VCaP (cell line): Measurements from ENCODE around the gene DDX24.

Experiments
- H3K27ac ChIP-seq: fragments of 450-650 bp; 2 replicates; pipeline ENCODE4 v1.5.1; 2017
- TF ChIP-seq, protein P1 (sequence below): fragments of 450-650 bp; conservative IDR thresholded peaks from 2 replicates; pipeline ENCODE4 v1.5.1; 2017; ENCODE audit warnings: mild to moderate bottlenecking, moderate library complexity

DDX24 gene

DNA sequence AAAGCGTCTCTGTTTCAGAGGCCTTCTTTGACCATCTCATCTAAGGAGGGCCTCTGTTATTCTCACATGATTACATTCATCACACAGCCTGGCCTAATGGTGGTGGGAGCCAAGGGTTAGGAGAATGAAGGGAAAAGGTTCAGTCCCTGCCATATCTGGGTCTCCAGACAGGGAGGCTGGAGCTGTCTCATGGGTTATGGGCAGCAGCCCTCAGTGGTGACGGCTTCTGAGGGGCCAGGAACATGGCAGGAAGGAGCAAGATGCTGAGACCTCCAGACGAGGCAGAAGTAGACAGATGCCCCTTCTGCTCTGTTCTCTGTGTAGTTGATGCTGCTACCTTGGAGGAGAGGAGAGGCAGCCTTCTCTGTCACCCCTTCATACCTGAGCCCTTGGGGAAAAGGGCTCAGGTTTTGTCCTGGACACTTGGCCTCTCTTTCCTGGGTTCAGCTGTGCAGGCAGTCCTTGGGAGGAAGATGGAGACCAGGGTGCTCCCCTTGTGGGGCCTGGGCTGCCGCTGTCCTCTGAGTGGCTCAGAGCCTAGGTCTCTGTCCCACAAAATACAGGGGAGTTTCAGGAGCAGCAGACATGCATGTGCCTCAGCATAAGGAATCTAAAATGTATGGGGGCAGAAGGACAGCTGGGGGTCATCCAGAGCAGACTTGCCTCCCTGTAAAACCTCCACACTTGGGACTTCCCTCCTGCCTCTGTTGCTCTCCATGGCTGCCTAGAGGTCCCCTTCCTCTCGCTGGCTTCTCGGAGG is 44.8 kb upstream of the DDX24 start:
- H3K27ac ChIP-seq, result no peak overlapping the region
- TF ChIP-seq, protein P1, sequence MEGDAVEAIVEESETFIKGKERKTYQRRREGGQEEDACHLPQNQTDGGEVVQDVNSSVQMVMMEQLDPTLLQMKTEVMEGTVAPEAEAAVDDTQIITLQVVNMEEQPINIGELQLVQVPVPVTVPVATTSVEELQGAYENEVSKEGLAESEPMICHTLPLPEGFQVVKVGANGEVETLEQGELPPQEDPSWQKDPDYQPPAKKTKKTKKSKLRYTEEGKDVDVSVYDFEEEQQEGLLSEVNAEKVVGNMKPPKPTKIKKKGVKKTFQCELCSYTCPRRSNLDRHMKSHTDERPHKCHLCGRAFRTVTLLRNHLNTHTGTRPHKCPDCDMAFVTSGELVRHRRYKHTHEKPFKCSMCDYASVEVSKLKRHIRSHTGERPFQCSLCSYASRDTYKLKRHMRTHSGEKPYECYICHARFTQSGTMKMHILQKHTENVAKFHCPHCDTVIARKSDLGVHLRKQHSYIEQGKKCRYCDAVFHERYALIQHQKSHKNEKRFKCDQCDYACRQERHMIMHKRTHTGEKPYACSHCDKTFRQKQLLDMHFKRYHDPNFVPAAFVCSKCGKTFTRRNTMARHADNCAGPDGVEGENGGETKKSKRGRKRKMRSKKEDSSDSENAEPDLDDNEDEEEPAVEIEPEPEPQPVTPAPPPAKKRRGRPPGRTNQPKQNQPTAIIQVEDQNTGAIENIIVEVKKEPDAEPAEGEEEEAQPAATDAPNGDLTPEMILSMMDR, result no peak

DNA sequence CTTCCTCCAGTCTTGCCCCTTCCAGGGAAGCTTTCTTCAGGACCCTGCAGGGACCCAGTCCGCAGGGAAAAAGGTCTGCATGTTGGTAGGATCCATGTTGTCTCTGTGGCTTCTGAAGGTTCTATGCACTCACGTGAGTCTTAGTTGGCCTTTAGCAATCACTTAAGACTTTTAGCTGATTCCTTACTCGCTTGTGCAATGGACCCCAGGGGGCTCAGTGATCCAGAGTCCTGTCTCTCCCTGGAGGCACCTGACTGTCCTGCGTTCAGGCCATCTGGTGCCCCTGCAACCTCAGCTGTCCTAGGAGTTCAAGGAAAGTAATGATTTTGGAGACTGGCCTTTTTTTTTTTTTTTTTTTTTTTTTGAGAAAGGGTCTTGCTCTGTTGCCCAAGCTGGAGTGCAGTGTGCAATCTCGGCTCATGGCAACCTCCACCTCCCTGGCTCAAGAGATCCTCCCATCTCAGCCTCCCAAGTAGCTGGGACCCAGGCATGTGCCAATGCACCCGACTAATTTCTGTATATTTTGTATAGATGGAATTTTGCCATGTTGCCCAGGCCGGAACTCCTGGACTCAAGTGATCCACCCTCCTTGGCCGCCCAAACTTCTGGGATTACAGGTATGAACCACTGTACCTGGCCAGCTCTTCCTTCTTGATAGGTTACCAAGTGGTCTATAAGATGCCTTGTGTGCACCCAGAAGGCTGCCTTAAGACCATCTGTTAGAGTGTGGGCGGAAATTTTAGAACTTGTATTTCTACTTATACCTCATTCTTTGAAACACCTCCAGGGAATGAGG is 43.8 kb upstream of the DDX24 start:
- TF ChIP-seq, protein P1, result no peak
- no peak overlapping the region for H3K27ac ChIP-seq

DNA sequence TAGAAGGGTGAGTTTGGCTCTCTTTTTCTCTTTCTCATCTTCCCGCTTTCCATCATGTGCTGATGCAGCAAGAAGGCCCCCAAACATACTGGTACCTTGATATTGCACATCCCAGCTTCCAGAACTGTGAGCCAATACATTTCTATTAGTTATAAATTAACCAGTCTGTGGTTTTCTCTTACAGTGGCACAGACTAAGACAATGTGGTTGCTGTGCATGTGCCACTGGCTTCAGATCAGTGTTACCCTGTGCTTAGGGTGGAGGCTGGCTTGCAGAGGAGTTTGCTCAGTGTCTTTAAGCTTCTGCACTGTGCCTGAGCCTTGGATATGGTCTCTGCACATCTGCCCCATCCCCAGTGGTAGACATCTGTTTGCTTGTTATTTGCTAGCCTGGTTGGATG is 42.9 kb upstream of the DDX24 start:
- no peak overlapping the region for H3K27ac ChIP-seq
- TF ChIP-seq, protein P1, result no peak

DNA sequence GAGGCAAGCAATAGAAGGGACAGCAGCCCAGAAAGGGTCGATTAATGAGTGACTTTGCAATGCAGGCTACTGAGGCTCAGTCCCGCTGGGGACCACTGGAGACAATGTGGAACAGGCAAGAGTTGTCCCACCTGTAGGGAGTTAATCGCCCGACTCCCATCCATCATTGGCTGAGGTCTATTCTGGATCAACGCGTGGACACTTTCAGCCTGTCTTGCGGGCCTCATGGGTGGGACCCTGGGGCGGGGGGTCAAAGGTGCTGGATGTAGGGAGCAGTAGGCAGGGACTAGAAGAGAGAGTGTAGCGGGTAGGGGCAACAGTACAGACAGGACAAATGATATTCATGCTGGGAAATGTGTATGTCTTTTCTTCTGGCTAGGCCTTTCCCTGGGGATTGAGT is 42.3 kb upstream of the DDX24 start:
- H3K27ac ChIP-seq, result no peak overlapping the region
- TF ChIP-seq, protein P1, result no peak

DNA sequence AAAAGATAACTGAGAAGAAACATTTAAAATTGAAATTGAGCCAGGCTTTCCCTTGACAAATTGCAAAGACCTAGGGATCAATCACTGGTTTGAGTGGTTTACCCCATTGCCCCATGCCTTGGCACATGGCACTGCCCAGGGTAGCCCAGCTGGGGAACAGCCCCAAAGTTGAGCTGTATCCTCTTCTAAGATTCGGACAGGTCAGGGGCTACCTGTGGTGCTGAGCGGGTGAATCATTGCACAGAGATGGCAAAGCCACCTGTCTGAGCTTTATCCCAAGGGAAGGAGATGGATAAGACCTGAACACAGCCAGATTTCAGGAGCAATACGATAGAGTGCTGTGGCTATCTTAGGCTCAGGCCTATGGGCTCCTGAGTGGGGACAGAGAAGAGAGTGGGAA is 41.4 kb upstream of the DDX24 start:
- no peak overlapping the region for H3K27ac ChIP-seq

DNA sequence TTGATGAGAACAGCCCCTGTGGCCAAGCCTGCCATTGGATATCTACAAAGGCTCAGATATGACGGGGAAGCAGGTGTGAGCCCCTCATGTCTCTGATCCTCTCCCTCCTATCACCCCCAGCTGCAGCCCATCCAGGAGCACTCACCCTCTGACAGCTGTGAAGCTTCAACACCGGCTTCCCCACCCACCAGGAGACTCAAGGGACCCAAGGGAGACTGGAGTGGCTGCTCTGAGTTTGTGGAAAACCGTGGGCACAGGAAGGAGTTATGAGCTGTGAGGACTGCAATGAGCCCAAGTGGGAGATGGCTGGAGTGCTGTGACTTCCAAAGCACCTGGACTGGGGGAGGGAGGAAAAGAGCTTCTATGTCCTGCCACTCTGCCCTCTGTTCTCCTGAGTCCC is 40.5 kb upstream of the DDX24 start:
- TF ChIP-seq, protein P1, result no peak
- no peak overlapping the region for H3K27ac ChIP-seq

More for the DNA sequence above, 41.4 kb upstream of the DDX24 start:
- TF ChIP-seq, protein P1, result no peak

DNA sequence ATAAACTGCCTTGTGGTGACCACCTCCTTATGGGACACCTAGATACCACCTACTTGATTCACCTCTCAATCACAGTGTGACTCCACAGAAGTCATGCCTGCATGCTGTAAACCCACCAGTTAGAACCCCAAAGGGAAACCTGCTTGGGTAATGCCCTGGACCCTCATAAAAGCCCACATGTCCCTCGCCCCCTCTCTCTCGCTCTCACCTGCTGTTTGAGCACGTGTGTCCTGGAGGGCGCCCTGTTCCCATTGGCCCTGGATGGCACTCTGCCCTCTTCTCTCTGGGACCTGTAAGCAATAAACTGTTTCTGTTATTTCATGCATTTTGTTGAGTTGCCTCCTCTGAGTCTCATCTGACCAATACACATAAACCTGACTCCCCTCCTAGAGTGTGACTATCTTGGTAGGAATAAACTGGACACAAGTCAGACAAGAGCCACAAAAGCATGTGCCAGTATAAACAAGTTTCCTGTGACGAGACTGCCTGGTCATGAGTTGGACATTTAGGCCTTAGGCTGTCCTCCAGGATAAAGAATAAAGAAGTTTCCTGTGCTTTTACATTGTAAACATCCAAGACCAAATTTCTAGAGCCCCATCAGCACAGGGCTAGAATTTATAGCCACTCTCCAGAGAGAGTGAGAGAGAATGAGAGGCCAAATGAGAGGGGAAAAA is 39.8 kb upstream of the DDX24 start:
- no peak overlapping the region for H3K27ac ChIP-seq
- TF ChIP-seq, protein P1, result no peak
